ENCODE data around the gene ERO1B.

Gene ERO1B

DNA sequence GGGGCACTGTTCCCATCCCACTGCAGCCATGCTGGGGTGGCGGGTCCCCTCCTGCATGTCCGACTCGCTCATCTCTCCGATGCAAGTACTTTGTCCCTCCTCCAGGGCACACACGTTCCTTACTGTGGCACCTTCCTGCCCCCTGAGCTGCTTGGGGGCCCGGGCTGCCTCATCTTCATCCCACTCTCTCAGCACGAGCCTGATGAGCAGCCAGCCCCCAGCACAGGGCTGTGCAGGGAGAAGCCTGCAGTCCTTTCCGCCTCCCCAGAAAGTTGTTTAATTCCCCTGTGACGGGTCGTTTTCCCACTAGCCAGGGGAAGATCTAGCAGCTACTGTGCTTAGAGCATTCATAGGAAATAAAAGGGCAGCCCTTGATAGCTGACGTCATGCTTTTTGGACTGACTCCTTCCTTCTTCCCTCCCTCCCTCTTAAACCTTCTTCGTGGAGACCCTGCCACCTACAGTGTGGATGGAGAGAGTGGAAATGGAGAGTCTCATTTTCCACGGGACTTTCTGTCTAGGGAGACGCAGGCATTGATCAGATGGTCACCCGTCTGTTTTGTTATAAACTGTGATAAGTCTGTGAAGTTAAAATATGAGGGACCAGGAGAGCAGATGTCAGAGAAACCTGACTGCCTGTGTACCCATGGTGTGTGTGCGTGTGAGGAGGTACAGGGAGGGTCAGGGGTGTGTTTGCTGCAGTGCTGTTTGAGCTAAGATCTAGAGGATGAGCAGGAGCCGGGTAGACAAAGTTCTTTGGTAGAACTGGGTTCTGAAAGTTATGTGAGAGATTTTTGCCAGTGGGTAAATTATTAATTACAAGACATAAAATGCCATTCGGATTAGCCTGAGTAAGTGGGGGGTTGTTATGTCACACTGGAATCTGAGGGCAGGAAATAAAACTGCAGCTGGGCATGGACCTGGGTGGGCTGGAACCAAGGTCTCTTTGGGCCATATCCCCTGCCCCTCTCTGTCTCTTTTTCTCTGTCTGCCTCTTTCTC, 105.1 kb downstream of the ERO1B start:
- no peak for DNase-seq

DNA sequence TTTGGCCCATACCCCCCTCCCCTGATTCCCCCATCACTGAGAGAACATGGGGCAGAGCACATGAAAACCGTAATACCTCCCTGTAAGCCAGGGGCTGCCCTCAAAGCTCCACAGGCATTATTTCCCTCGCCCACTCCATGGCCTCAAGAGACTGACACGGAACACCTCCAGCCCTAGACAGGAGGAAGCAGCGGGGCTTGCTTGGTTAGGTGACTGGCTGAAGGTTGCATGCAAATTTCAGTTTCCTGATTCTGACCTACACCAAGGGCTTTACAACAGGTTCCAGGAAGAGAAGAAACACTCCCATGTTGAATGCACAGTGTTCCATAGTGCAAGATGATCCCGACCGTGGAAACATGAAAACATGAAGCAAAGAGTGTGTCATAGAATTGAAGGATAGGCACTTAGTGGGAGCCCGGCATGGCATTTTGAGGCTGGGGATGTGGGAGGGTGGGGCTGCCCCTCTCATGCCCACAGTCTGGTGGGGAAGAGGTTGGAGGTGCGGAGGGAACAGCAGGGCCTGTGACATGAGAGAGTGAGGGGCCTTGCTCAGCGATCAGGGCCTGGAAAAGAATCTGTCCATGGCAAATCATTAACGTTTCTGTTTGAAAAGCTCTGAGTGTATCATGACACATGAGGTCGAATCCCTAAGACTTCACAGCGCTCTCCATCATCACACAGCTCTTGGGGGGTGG, 106.0 kb downstream of the ERO1B start:
- DNase-seq: no peak

DNA sequence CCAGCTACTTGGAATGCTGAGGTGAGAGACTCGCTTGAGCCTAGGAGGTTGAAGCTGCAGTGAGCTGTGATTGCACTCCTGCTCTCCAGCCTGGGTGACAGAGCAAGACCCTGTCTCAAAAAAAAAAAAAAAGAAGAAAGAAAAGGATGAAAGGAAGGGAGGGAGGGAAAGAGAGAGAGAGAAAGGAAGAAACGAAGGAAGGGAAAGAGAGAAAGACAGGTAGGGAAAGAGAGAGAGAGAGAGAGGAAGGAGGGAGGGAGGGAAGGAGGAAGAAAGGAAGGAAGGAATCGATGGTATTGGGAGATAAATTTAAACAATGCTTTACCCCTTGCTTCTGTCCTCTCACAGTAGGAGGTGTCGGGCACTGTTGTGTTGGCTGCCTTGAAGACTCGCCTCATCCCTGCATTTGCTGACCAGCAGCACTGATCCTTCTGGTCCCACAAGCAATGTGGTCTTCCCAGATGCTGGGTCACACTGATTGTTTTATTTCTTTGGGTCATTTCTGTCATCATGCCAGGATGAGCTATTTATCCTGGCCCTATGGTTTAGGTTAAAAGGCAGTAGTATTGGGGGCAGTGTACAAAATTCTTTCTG, 108.5 kb downstream of the ERO1B start:
- DNase-seq: no peak

DNA sequence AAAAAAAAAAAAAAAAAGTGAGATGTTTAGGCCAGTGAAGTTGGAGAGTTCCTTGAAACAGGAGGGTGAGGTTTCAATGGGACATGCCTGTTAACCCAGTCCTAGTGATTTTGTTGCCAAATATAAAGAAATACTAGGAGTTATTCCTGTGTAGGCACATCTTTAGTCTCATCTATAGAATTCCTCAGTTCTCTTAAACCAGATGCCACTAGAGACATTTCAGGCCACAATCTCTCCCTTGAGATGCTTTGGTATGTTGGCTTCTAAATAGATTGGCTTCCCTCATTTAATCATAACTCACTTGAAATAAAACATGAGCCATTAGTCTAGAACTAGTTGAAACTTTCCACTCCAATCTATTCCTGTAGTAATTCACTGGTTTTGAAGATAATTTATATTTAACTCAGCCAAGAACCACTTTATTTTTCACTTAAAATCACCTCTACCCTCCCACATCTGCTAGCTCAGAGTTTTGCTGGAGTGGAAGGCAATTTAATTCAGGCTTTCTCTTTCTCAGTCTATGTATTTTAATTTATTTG, 109.6 kb downstream of the ERO1B start:
- no peak for DNase-seq

- peak; percentile 47 for DNase-seq
These were observed 112.9 kb downstream of the ERO1B start for GRCh38 chr1:236168716-236169429.

DNA sequence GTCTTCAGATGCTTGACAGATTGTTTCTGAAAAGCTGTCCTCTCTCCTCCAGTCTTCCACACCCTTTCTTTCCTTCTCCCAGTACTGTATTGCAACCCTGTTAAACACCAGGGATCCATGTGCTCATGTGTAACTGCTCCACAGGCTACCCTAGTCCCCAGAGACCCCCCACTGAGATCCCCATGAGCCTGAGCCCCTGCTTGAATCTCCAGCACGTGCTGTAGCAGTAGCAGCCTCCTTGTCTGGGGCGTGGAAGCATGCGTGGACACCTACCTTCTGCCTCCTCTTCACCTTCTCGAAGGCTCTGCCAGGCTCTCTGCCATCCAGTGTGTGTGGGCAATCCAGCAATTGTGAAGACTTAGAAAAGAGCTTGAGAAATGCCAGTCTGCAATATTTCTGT, 114.2 kb downstream of the ERO1B start:
- DNase-seq: no peak

- DNase-seq: no peak
These were observed 114.6 kb downstream of the ERO1B start for GRCh38 chr1:236167154-236167553.

DNA sequence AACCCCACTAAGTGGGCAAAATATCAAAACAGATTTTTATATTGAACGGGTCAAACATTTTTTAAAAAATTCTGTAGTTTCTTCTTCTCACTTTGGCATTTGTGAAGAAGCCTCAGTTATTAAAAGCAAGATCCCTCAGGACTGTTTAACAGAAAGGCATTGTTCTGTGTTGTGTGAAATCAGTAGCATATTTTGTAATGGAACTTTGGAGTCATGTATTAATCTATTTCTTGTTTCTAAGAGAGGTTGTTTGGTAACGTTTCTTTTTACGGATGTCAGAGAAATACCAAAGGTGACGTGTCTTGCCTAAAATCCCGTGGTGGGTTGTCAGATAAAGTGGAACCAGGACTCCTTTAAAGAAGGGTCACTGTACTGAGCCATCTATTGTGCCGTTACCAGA, 115.7 kb downstream of the ERO1B start:
- no peak for DNase-seq
